ENCODE data around the gene C1orf159. TPM values are rescaled to one million over a fixed set of nuclear protein-coding genes. Genes with fewer than 3 reads are reported as not detected.

Gene C1orf159
- polyA plus RNA-seq, 3 donors: 3.0 to 18.8 (median 3.3) TPM

DNA sequence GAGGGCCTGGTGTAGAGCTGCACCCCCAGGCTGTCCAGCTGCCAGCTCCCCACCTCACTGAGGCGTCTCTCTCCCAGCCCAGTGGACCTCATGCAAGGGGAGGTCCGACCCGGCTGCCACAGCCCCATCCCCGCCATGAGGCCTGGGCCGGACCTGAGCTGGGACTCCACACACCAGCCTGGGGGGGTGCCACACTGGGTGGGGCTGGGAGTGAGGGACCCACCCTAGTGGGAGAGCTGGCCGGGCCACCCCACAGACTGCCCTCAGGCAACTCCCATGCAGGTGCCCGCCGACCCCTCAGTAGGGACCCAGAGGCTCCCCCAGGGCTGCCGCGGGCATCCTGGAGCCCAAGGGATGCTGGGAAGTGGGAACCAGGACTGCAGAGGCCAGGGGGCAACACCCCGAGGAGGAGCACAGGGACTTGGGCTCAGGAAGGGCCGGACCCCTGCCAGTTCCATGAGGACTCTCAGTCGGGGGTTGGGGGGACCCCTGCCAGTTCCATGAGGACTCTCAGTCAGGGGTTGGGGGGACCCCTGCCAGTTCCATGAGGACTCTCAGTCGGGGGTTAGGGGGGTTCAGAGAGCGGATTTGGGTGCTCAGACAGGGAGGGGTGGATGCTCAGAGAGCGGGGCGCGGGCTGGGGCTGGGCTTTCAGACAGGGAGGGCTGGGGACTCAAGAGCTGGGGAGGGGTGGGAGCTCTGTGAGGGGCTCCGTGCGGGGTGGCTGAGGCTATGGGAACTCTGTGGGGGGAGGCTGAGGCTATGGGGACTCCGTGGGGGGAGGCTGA, 40.5 kb downstream of the C1orf159 start:
- no peak overlapping the region for H3K4me3 Mint-ChIP-seq
- Histone ChIP-seq H3K27ac (ENCODE audit: low read depth in 1 of 2, low read length in 2 of 2) (no peak overlapping the region), H3K4me1 (ENCODE audit: control insufficient read depth in 1 of 2, insufficient read depth in 2 of 2, low read length in 2 of 2) (peaks cover 9 to 11% of the 10 kb centered on the region in 2 donors), H3K9me3 (replicated peaks in 1 of 2; ENCODE audit: control insufficient read depth in 1 of 2, insufficient read depth in 1 of 2, low read length in 2 of 2) (no peaks in the 10 kb centered on the region), H3K4me3 (replicated peaks in 1 of 3; ENCODE audit: low read depth in 2 of 3, low read length in 3 of 3) (no peak overlapping the region), H3K79me2 (ENCODE audit: insufficient read depth, low read length) (no peaks in the 10 kb centered on the region), H3K36me3 (replicated peaks in 1 of 2; ENCODE audit: control insufficient read depth in 1 of 2, insufficient read depth in 2 of 2, low read length in 2 of 2) (no peaks in the 10 kb centered on the region), H3K9ac (ENCODE audit: insufficient read depth, low read length, poor library complexity, severe bottlenecking) (no peak overlapping the region), H3K4me2 (replicated peaks; ENCODE audit: extremely low read depth, low read length, poor library complexity, severe bottlenecking) (no peak overlapping the region), H3K27me3 (ENCODE audit: control insufficient read depth in 2 of 2, insufficient read depth in 2 of 2, low read length in 2 of 2) (peaks cover 0 to 13% of the 10 kb centered on the region in 2 donors), H2AFZ (ENCODE audit: insufficient read depth, low read depth, low read length, poor library complexity, severe bottlenecking) (no peak overlapping the region), H4K20me1 (ENCODE audit: insufficient read depth, low read length) (no peaks in the 10 kb centered on the region)
- 78% methylated on average over 13 of the region's 21 CpGs for WGBS (ENCODE audit: insufficient coverage)
- no peak for DNase-seq
- TF ChIP-seq, protein P1, sequence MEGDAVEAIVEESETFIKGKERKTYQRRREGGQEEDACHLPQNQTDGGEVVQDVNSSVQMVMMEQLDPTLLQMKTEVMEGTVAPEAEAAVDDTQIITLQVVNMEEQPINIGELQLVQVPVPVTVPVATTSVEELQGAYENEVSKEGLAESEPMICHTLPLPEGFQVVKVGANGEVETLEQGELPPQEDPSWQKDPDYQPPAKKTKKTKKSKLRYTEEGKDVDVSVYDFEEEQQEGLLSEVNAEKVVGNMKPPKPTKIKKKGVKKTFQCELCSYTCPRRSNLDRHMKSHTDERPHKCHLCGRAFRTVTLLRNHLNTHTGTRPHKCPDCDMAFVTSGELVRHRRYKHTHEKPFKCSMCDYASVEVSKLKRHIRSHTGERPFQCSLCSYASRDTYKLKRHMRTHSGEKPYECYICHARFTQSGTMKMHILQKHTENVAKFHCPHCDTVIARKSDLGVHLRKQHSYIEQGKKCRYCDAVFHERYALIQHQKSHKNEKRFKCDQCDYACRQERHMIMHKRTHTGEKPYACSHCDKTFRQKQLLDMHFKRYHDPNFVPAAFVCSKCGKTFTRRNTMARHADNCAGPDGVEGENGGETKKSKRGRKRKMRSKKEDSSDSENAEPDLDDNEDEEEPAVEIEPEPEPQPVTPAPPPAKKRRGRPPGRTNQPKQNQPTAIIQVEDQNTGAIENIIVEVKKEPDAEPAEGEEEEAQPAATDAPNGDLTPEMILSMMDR (IDR thresholded peaks at IDR 0.05): no peak
- H3K36me3 Mint-ChIP-seq: no peaks in the 10 kb centered on the region
- peaks cover 7 to 26% (median 13%) of the 10 kb centered on the region in 3 donors for H3K27me3 Mint-ChIP-seq (ENCODE audit: low read depth in 3 of 3)
- H3K4me1 Mint-ChIP-seq: peaks cover 8% of the 10 kb centered on the region
- intact Hi-C loops (cut with micrococcal nuclease): no loop called here
- no peak overlapping the region for H3K27ac Mint-ChIP-seq
- H3K9me3 Mint-ChIP-seq: peaks cover 0 to 2% (median 0%) of the 10 kb centered on the region in 7 donors

DNA sequence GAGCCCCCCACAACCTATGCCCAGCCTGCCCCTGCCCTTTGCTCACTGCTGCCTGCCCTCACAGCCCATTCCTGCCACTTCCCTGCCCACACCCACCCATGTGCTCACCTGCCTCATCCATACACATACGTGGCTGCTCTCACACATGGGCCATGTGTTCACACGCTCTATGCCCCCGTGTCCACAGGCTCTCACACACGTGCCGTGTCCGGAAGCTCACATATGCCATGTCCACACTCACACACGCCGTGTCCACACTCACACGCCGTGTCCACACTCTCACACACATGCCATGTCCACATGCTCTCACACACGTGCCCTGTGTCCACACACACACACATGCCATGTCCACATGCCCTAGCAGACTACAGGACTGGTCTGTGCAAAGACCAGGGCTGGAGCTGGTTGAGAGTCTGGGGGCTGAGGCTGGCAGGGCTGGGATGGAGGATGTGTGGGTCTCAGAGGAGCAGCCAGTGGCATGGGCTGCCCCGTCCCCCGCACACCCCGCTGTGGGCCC, 41.2 kb downstream of the C1orf159 start:
- Histone ChIP-seq H3K9me3 (replicated peaks in 1 of 2; ENCODE audit: control insufficient read depth in 1 of 2, insufficient read depth in 1 of 2, low read length in 2 of 2) (no peaks in the 10 kb centered on the region), H3K9ac (ENCODE audit: insufficient read depth, low read length, poor library complexity, severe bottlenecking) (no peak overlapping the region), H3K36me3 (replicated peaks in 1 of 2; ENCODE audit: control insufficient read depth in 1 of 2, insufficient read depth in 2 of 2, low read length in 2 of 2) (no peaks in the 10 kb centered on the region), H3K4me2 (replicated peaks; ENCODE audit: extremely low read depth, low read length, poor library complexity, severe bottlenecking) (no peak overlapping the region), H3K4me3 (replicated peaks in 1 of 3; ENCODE audit: low read depth in 2 of 3, low read length in 3 of 3) (no peak overlapping the region), H3K4me1 (ENCODE audit: control insufficient read depth in 1 of 2, insufficient read depth in 2 of 2, low read length in 2 of 2) (peaks cover 4 to 6% of the 10 kb centered on the region in 2 donors), H4K20me1 (ENCODE audit: insufficient read depth, low read length) (no peaks in the 10 kb centered on the region), H3K79me2 (ENCODE audit: insufficient read depth, low read length) (no peaks in the 10 kb centered on the region), H2AFZ (ENCODE audit: insufficient read depth, low read depth, low read length, poor library complexity, severe bottlenecking) (no peak overlapping the region), H3K27ac (ENCODE audit: low read depth in 1 of 2, low read length in 2 of 2) (no peak overlapping the region), H3K27me3 (ENCODE audit: control insufficient read depth in 2 of 2, insufficient read depth in 2 of 2, low read length in 2 of 2) (peaks cover 0 to 13% of the 10 kb centered on the region in 2 donors)
- TF ChIP-seq, protein P1 (IDR thresholded peaks at IDR 0.05): no peak
- Mint-ChIP-seq H3K4me1 (peaks cover 5% of the 10 kb centered on the region), H3K4me3 (no peak overlapping the region), H3K27me3 (ENCODE audit: low read depth in 3 of 3) (peaks cover 10 to 26% (median 12%) of the 10 kb centered on the region in 3 donors), H3K36me3 (no peaks in the 10 kb centered on the region), H3K27ac (no peak overlapping the region), H3K9me3 (no peaks in the 10 kb centered on the region)
- intact Hi-C loops (cut with micrococcal nuclease): no loop called here
- no peak for DNase-seq
- 90% methylated on average over 10 of the region's 14 CpGs for WGBS (ENCODE audit: insufficient coverage)
